ENCODE measurements around the gene RNF213. TPM values are rescaled to one million over a fixed set of nuclear protein-coding genes. Genes with fewer than 3 reads are reported as not detected.

Gene RNF213
- total RNA-seq, 1 experiment from 2014 or later, result 71.4 TPM

DNA sequence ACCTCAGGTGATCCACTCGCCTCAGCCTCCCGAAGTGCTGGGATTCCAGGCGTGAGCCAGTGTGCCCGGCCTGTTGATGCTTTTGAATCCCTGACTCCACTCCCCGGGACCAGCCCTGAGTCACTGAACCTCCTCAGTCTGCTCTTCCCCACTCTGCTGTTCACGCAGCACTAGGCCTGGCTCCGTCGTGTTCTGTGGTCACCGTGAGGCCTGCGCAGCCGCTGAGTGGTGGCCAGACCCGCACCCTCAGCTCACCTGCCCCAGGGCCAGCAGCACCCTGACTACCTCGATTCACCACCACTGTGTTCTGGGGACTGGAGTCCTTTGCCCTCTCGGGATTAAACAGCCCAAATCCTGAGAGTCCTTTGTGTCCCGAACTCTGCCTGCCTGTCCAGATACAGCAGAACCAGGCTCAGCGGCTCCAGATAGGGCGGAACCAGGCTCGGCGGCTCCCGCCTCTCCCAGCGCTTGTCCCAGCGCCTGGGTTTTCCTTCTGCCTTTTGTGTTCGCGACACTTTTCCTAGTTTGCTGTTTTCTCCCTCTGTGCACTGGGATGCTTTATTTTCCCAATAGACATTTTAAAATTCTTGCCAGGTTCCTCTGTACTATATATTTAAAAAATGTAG, 95.7 kb downstream of the RNF213 start:
- Histone ChIP-seq H2AFZ (ENCODE audit: low read length) (no peak overlapping the region), H3K9ac (ENCODE audit: low read length) (no peak overlapping the region), H3K9me2 (replicated peaks; ENCODE audit: low read length) (no peaks in the 10 kb centered on the region), H3K27me3 (ENCODE audit: low read length) (no peaks in the 10 kb centered on the region), H3K27ac (ENCODE audit: low read length) (no peak overlapping the region), H3K4me1 (ENCODE audit: insufficient read depth, low read length) (no peaks in the 10 kb centered on the region), H4K20me1 (ENCODE audit: low read length) (no peaks in the 10 kb centered on the region), H3K79me2 (ENCODE audit: low read length) (no peaks in the 10 kb centered on the region), H3K4me2 (ENCODE audit: low read length) (no peak overlapping the region), H3F3A (ENCODE audit: low read length, unreplicated experiment) (no peaks in the 10 kb centered on the region), H3K36me3 (ENCODE audit: low read depth, low read length) (peaks cover 57% of the 10 kb centered on the region), H3K9me3 (ENCODE audit: low read length) (no peaks in the 10 kb centered on the region), H3K4me3 (ENCODE audit: low read length) (no peak overlapping the region)
- intact Hi-C loops (cut with micrococcal nuclease), result no loop called here
- DNase-seq, result no peak
- BruUV-seq (replicated peaks), result no TSS peak
- CTCF ChIA-PET, result no interaction called here
- no peak for ATAC-seq
- TF ChIP-seq CTCF (conservative IDR thresholded peaks at IDR 0.05; ENCODE audit: low read depth, low read length) (no peak), EZH2phosphoT487 (IDR thresholded peaks at IDR 0.05; ENCODE audit: borderline replicate concordance, low read length) (no peak), EZH2 (IDR thresholded peaks at IDR 0.05; ENCODE audit: low read length, unreplicated experiment) (no peak)
- POLR2A ChIA-PET (ENCODE audit: unreplicated experiment), result interaction anchor here (0.6 kb wide), 1 partner anchor 58 kb away, joined by 3 read pairs; no protein-coding TSS in a partner anchor

- Histone ChIP-seq H3F3A (ENCODE audit: low read length, unreplicated experiment) (no peaks in the 10 kb centered on the region), H2AFZ (ENCODE audit: low read length) (no peak overlapping the region), H3K9ac (ENCODE audit: low read length) (no peak overlapping the region), H4K20me1 (ENCODE audit: low read length) (no peaks in the 10 kb centered on the region), H3K9me2 (replicated peaks; ENCODE audit: low read length) (no peaks in the 10 kb centered on the region), H3K4me2 (ENCODE audit: low read length) (no peak overlapping the region), H3K4me3 (ENCODE audit: low read length) (no peak overlapping the region), H3K4me1 (ENCODE audit: insufficient read depth, low read length) (no peaks in the 10 kb centered on the region), H3K79me2 (ENCODE audit: low read length) (no peaks in the 10 kb centered on the region), H3K36me3 (ENCODE audit: low read depth, low read length) (peaks cover 55% of the 10 kb centered on the region), H3K27me3 (ENCODE audit: low read length) (no peaks in the 10 kb centered on the region), H3K27ac (ENCODE audit: low read length) (no peak overlapping the region), H3K9me3 (ENCODE audit: low read length) (no peaks in the 10 kb centered on the region)
- ATAC-seq (no peak), DNase-seq (no peak)
- BruUV-seq (replicated peaks), result no TSS peak
- POLR2A ChIA-PET (ENCODE audit: unreplicated experiment), result no interaction called here
- TF ChIP-seq EZH2 (IDR thresholded peaks at IDR 0.05; ENCODE audit: low read length, unreplicated experiment), result no peak
- no peak for TF ChIP-seq CTCF (conservative IDR thresholded peaks at IDR 0.05; ENCODE audit: low read depth, low read length)
- TF ChIP-seq EZH2phosphoT487 (IDR thresholded peaks at IDR 0.05; ENCODE audit: borderline replicate concordance, low read length), result no peak
- intact Hi-C loops (cut with micrococcal nuclease), result no loop called here
- CTCF ChIA-PET, result no interaction called here
Measured at GRCh38 chr17:80358131-80358530, 97.5 kb downstream of the RNF213 start.

DNA sequence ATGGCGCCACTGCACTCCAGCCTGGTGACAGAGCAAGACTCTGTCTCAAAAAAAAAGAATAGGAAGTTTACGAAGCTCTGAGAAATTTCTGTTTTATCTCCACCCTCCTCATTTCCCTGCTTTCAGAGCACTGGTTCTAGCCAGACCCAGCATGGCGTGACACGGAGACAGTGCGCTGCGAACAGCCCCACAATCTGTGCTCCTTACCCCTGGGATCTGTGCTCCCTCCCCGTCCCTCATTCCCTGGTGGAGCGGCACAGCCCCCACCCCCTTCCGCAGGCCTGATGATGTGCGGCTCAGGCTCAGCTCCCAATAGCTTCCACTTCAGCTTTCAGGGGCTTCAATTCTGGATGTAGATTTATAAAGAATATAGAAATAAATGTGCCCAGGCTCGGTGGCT, 98.2 kb downstream of the RNF213 start:
- no peak for TF ChIP-seq EZH2 (IDR thresholded peaks at IDR 0.05; ENCODE audit: low read length, unreplicated experiment)
- no peak for TF ChIP-seq EZH2phosphoT487 (IDR thresholded peaks at IDR 0.05; ENCODE audit: borderline replicate concordance, low read length)
- TF ChIP-seq CTCF (conservative IDR thresholded peaks at IDR 0.05; ENCODE audit: low read depth, low read length), result no peak
- no TSS peak for BruUV-seq (replicated peaks)
- no peak for DNase-seq
- ChIA-PET CTCF (no interaction called here), POLR2A (ENCODE audit: unreplicated experiment) (no interaction called here)
- no peaks in the 10 kb centered on the region for H3K79me2 ChIP-seq (ENCODE audit: low read length)
- intact Hi-C loops (cut with micrococcal nuclease), result no loop called here
- H3K4me2 ChIP-seq (ENCODE audit: low read length), result no peak overlapping the region
- H3K9ac ChIP-seq (ENCODE audit: low read length), result no peak overlapping the region
- H3K9me3 ChIP-seq (ENCODE audit: low read length), result no peaks in the 10 kb centered on the region
- ATAC-seq, result no peak
- H3K4me1 ChIP-seq (ENCODE audit: insufficient read depth, low read length), result no peaks in the 10 kb centered on the region
- H3K36me3 ChIP-seq (ENCODE audit: low read depth, low read length), result peaks cover 52% of the 10 kb centered on the region
- H3F3A ChIP-seq (ENCODE audit: low read length, unreplicated experiment), result no peaks in the 10 kb centered on the region
- H3K9me2 ChIP-seq (replicated peaks; ENCODE audit: low read length), result no peaks in the 10 kb centered on the region
- no peak overlapping the region for H3K27ac ChIP-seq (ENCODE audit: low read length)
- no peaks in the 10 kb centered on the region for H4K20me1 ChIP-seq (ENCODE audit: low read length)
- no peak overlapping the region for H3K4me3 ChIP-seq (ENCODE audit: low read length)
- no peak overlapping the region for H2AFZ ChIP-seq (ENCODE audit: low read length)
- no peaks in the 10 kb centered on the region for H3K27me3 ChIP-seq (ENCODE audit: low read length)
